NB4 (cell line): ENCODE data around the gene WDR33.

ENCODE experiments used
- POLR2A ChIP-seq: IDR thresholded peaks from 2 replicates; pipeline ENCODE4 v1.6.1; 2011; ENCODE audit warnings: mild to moderate bottlenecking; ENCODE audit not compliant: insufficient read length; ENCODE audit errors: extremely low read depth
- TF ChIP-seq, protein P1 (sequence below): IDR thresholded peaks from one replicate; pipeline ENCODE4 v1.5.1; 2012; ENCODE audit warnings: low read depth, low read length

DNA sequence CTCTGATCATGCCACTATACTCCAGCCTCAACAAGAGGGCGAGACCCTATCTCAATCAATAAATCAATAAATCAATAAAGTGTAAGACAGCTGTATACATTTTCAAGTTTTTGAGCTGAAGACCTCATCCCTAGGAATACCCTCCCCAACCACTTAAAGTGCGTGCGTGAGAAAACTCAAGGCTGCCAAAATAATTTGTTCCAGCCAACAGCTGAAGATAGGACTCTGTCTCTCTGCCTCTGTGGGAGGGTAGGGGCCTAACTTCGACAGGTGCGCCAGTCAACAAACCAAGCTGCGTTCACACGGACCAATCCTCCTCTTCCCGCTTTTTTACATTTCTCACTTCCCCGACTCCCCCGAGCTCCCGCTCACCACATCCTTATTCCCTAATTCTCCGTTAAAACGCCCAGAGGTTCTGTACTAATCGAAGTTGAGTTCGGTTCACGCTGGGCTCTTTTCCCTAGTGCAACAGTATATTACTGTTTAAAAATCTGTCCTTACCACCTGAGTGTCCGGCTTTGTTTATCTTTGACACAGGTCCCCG is 46.4 kb upstream of the WDR33 start:
- no peak for TF ChIP-seq POLR2A
- TF ChIP-seq, protein P1, sequence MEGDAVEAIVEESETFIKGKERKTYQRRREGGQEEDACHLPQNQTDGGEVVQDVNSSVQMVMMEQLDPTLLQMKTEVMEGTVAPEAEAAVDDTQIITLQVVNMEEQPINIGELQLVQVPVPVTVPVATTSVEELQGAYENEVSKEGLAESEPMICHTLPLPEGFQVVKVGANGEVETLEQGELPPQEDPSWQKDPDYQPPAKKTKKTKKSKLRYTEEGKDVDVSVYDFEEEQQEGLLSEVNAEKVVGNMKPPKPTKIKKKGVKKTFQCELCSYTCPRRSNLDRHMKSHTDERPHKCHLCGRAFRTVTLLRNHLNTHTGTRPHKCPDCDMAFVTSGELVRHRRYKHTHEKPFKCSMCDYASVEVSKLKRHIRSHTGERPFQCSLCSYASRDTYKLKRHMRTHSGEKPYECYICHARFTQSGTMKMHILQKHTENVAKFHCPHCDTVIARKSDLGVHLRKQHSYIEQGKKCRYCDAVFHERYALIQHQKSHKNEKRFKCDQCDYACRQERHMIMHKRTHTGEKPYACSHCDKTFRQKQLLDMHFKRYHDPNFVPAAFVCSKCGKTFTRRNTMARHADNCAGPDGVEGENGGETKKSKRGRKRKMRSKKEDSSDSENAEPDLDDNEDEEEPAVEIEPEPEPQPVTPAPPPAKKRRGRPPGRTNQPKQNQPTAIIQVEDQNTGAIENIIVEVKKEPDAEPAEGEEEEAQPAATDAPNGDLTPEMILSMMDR, result no peak
